HepG2 (cell line): ENCODE measurements around the gene TMEM143. TPM values are rescaled to one million over a fixed set of nuclear protein-coding genes. Genes with fewer than 3 reads are reported as not detected.
A peak's percentile ranks its signal among the peaks of the same experiment; 100 is the strongest.

Experiments
- CAMTA2 ChIP-seq: sonication (generic); formaldehyde crosslinking; IDR thresholded peaks from 2 replicates; pipeline ENCODE4 v1.4.0; 2020; ENCODE audit warnings: mild to moderate bottlenecking, missing genetic modification reagents, borderline replicate concordance
- GATAD2A ChIP-seq: IDR thresholded peaks from 2 replicates; pipeline ENCODE4 v1.6.1; 2016
- HNRNPH1 ChIP-seq: fragments of 200-400 bp; formaldehyde crosslinking; optimal IDR thresholded peaks from 2 replicates; pipeline ENCODE3; 2017; ENCODE audit warnings: mild to moderate bottlenecking, low read depth, low read length
- NR2F1 ChIP-seq, 2 experiments: fragments of 450-650 bp in 1 of 2; formaldehyde crosslinking in 1 of 2; IDR thresholded peaks; 2 replicates each; pipeline versions ENCODE4 v1.5.0 to v1.6.1; 2016 to 2020; ENCODE audit warnings: mild to moderate bottlenecking in 1 of 2, missing compliant biosample characterization in 1 of 2, missing genetic modification reagents in 1 of 2, moderate library complexity in 1 of 2
- NR3C1 ChIP-seq: sonication (generic); formaldehyde crosslinking; IDR thresholded peaks from 2 replicates; pipeline ENCODE4 v1.4.0; 2020; ENCODE audit warnings: missing genetic modification reagents
- PHF21A ChIP-seq: sonication (generic); formaldehyde crosslinking; IDR thresholded peaks from 2 replicates; pipeline ENCODE4 v1.5.0; 2020; ENCODE audit warnings: mild to moderate bottlenecking, missing genetic modification reagents
- RCOR2 ChIP-seq: IDR thresholded peaks from 2 replicates; pipeline ENCODE4 v1.6.1; 2016; ENCODE audit warnings: missing biosample characterization, missing genetic modification reagents
- SNAI1 ChIP-seq: sonication (generic); formaldehyde crosslinking; IDR thresholded peaks from 2 replicates; pipeline ENCODE4 v1.5.0; 2020; ENCODE audit warnings: mild to moderate bottlenecking, missing genetic modification reagents, borderline replicate concordance
- SOX5 ChIP-seq: IDR thresholded peaks from 2 replicates; pipeline ENCODE4 v1.6.1; 2016; ENCODE audit warnings: borderline replicate concordance
- SRF ChIP-seq: IDR thresholded peaks from 2 replicates; pipeline ENCODE4 v1.6.1; 2011; ENCODE audit warnings: mild to moderate bottlenecking, low read depth, low read length, moderate library complexity
- ZIK1 ChIP-seq: sonication (generic); formaldehyde crosslinking; IDR thresholded peaks from 2 replicates; pipeline ENCODE4 v1.5.0; 2020; ENCODE audit warnings: mild to moderate bottlenecking, low read depth, missing genetic modification reagents, borderline replicate concordance
- ZKSCAN1 ChIP-seq: fragments of 150-350 bp; IDR thresholded peaks from 2 replicates; pipeline ENCODE4 v1.6.1; 2014; ENCODE audit warnings: low read length
- ZNF350 ChIP-seq: sonication (generic); formaldehyde crosslinking; IDR thresholded peaks from 2 replicates; pipeline ENCODE4 v1.4.0; 2020; ENCODE audit warnings: mild to moderate bottlenecking, low read depth, missing genetic modification reagents, borderline replicate concordance
- ZNF430 ChIP-seq: sonication (generic); formaldehyde crosslinking; IDR thresholded peaks from 2 replicates; pipeline ENCODE4 v1.9.0; 2021; ENCODE audit warnings: mild to moderate bottlenecking, missing genetic modification reagents
- ZNF550 ChIP-seq: sonication (generic); formaldehyde crosslinking; IDR thresholded peaks from 2 replicates; pipeline ENCODE4 v1.4.0; 2020; ENCODE audit warnings: mild to moderate bottlenecking, missing genetic modification reagents, borderline replicate concordance
- ZSCAN30 ChIP-seq: sonication (generic); formaldehyde crosslinking; IDR thresholded peaks from 2 replicates; pipeline ENCODE4 v1.5.0; 2020; ENCODE audit warnings: mild to moderate bottlenecking, missing genetic modification reagents
- polyA plus RNA-seq, 8 experiments: library from polyadenylated mRNA; depleted of rRNA in 3 of 8; stranded (reverse) in 7 of 8; unstranded in 1 of 8; fragments of >200 nt; fragmentation: Illumina TruSeq in 4 of 8; extraction: Trizol in 4 of 8; gene quantifications; 2 replicates each; pipeline versions ENCODE4 v1.2.1 to v1.2.3, GENCODE V29; 2011 to 2016; ENCODE audit warnings: low read depth in 4 of 8, missing spikeins in 1 of 8, mixed read lengths in 1 of 8; ENCODE audit not compliant: insufficient read depth in 1 of 8
- total RNA-seq, 5 experiments: library from RNA; depleted of rRNA; stranded (reverse); fragments of >200 nt; fragmentation: Illumina TruSeq; extraction: Trizol; gene quantifications; 2 replicates each; pipeline ENCODE4 v1.2.3, GENCODE V29; 2016; ENCODE audit warnings: low read depth in 1 of 5
- TF ChIP-seq, protein P1 (sequence below): sonication (generic); formaldehyde crosslinking; IDR thresholded peaks from 2 replicates; pipeline ENCODE4 v1.4.0; 2020; ENCODE audit warnings: missing genetic modification reagents
- TF ChIP-seq, protein P2 (sequence below): sonication (generic); formaldehyde crosslinking; conservative IDR thresholded peaks from 2 replicates; pipeline ENCODE4 v1.8.0; 2022; ENCODE audit warnings: mild to moderate bottlenecking, moderate library complexity, missing genetic modification reagents
- TF ChIP-seq, protein P3 (sequence below): sonication (generic); formaldehyde crosslinking; IDR thresholded peaks from 2 replicates; pipeline ENCODE4 v1.4.0; 2020; ENCODE audit warnings: missing genetic modification reagents
- TF ChIP-seq, protein P4 (sequence below): sonication (generic); formaldehyde crosslinking; IDR thresholded peaks from 2 replicates; pipeline ENCODE4 v1.5.1; 2020; ENCODE audit warnings: mild to moderate bottlenecking, missing genetic modification reagents
- TF ChIP-seq, protein P5 (sequence below): sonication (generic); formaldehyde crosslinking; IDR thresholded peaks from 2 replicates; pipeline ENCODE4 v1.4.0; 2020; ENCODE audit warnings: mild to moderate bottlenecking, low read depth, missing genetic modification reagents

TMEM143 gene
- total and polyA plus RNA-seq, 2 of the 13 experiments (the other 11 are each of a cell fraction or from before 2014, with no cell fraction given): 7.7 to 11.3 TPM

DNA sequence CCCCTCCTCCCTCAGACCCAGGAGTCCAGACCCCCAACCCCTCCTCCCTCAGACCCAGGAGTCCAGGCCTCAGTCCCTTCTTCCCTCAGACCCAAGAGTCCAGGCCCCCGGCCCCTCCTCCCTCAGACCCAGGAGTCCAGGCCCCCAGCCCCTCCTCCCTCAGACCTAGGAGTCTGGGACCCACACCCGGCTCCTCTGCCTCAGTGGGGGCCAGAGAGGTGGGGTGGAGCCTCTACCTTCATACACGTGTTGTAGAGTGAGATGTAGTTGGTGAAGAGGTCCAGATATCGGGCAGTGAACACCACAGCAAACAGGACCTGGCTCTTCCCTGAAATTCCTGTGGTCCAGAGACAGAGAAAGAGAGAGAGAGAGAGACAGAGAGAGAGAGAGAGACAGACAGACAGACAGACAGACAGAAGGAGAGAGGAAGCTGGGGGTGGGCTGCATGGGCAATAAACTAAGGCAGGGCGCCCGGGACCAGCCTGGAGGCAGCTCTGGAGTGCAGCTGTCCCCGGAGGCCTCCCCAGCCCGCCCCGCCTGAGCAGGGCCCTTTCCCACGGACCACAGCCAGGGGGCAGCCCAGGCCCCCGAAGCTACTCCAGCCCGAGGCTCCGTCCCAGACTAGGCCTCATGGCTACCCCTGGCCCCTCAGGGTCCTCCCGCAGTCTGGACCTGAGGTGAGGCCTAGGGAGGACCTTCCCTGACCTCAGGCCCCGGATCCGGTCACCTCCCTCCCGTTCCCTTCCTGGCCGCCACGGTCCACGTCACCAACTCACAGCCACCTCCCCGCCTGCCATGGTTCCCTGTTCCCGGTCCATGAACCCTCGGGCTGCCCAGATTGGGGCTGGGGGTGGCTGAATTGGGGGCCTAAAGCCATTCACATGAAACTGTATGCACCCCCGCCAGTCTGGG lies 26.7 kb upstream of the TMEM143 start (continued):
- TF ChIP-seq, protein P1, sequence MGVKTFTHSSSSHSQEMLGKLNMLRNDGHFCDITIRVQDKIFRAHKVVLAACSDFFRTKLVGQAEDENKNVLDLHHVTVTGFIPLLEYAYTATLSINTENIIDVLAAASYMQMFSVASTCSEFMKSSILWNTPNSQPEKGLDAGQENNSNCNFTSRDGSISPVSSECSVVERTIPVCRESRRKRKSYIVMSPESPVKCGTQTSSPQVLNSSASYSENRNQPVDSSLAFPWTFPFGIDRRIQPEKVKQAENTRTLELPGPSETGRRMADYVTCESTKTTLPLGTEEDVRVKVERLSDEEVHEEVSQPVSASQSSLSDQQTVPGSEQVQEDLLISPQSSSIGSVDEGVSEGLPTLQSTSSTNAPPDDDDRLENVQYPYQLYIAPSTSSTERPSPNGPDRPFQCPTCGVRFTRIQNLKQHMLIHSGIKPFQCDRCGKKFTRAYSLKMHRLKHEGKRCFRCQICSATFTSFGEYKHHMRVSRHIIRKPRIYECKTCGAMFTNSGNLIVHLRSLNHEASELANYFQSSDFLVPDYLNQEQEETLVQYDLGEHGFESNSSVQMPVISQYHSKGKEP (CRISPR knock-in tag): peak; percentile 49; the same call in 1 of the 2 replicates
- TF ChIP-seq ZSCAN30: no peak
- TF ChIP-seq SRF: no peak
- TF ChIP-seq, protein P2, sequence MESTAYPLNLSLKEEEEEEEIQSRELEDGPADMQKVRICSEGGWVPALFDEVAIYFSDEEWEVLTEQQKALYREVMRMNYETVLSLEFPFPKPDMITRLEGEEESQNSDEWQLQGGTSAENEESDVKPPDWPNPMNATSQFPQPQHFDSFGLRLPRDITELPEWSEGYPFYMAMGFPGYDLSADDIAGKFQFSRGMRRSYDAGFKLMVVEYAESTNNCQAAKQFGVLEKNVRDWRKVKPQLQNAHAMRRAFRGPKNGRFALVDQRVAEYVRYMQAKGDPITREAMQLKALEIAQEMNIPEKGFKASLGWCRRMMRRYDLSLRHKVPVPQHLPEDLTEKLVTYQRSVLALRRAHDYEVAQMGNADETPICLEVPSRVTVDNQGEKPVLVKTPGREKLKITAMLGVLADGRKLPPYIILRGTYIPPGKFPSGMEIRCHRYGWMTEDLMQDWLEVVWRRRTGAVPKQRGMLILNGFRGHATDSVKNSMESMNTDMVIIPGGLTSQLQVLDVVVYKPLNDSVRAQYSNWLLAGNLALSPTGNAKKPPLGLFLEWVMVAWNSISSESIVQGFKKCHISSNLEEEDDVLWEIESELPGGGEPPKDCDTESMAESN: no peak; the same call in 1 of the 2 replicates
- no peak for TF ChIP-seq NR3C1
- TF ChIP-seq CAMTA2 (CRISPR knock-in tag): no peak
- no peak for TF ChIP-seq ZKSCAN1
- TF ChIP-seq ZIK1 (CRISPR knock-in tag): no peak
- TF ChIP-seq, protein P3, sequence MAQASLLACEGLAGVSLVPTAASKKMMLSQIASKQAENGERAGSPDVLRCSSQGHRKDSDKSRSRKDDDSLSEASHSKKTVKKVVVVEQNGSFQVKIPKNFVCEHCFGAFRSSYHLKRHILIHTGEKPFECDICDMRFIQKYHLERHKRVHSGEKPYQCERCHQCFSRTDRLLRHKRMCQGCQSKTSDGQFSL: 0 out of 2 replicates have a peak, but pooled peaks have one; percentile 57
- TF ChIP-seq ZNF430: peak; percentile 90
- TF ChIP-seq, protein P4, sequence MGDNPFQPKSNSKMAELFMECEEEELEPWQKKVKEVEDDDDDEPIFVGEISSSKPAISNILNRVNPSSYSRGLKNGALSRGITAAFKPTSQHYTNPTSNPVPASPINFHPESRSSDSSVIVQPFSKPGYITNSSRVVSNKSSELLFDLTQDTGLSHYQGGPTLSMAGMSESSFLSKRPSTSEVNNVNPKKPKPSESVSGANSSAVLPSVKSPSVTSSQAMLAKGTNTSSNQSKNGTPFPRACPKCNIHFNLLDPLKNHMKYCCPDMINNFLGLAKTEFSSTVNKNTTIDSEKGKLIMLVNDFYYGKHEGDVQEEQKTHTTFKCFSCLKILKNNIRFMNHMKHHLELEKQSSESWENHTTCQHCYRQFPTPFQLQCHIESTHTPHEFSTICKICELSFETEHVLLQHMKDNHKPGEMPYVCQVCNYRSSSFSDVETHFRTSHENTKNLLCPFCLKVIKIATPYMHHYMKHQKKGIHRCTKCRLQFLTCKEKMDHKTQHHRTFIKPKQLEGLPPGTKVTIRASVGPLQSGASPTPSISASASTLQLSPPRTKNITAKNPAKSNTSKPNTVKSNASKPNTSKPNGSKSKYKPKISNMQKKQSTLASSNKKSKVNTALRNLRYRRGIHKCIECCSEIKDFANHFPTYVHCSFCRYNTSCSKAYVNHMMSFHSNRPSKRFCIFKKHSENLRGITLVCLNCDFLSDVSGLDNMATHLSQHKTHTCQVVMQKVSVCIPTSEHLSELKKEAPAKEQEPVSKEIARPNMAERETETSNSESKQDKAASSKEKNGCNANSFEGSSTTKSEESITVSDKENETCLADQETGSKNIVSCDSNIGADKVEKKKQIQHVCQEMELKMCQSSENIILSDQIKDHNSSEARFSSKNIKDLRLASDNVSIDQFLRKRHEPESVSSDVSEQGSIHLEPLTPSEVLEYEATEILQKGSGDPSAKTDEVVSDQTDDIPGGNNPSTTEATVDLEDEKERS: no peak
- 0 out of 4 replicates have a peak, but pooled peaks of 1 of the 2 experiments have one; percentile 21 for TF ChIP-seq NR2F1 (CRISPR knock-in tag; IDR thresholded peaks at IDR 0.05)
- peak; percentile 44; the same call in 1 of the 2 replicates for TF ChIP-seq GATAD2A (CRISPR knock-in tag)
- TF ChIP-seq RCOR2 (CRISPR knock-in tag): no peak
- TF ChIP-seq PHF21A (CRISPR knock-in tag): no peak
- no peak for TF ChIP-seq SNAI1
- no peak for TF ChIP-seq HNRNPH1
- TF ChIP-seq ZNF350 (CRISPR knock-in tag): peak; percentile 31; the same call in 1 of the 2 replicates
- TF ChIP-seq SOX5 (CRISPR knock-in tag): peak; percentile 25; the same call in 1 of the 2 replicates
- no peak for TF ChIP-seq ZNF550 (CRISPR knock-in tag)
- TF ChIP-seq, protein P5, sequence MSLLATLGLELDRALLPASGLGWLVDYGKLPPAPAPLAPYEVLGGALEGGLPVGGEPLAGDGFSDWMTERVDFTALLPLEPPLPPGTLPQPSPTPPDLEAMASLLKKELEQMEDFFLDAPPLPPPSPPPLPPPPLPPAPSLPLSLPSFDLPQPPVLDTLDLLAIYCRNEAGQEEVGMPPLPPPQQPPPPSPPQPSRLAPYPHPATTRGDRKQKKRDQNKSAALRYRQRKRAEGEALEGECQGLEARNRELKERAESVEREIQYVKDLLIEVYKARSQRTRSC (CRISPR knock-in tag): no peak
